ENCODE results near the gene TBX15.

- TF ChIP-seq CTCF (IDR thresholded peaks at IDR 0.05; ENCODE audit: low read depth, low read length, poor library complexity, severe bottlenecking) (no peak), EZH2phosphoT487 (IDR thresholded peaks at IDR 0.05; ENCODE audit: borderline replicate concordance, low read length) (no peak)
These were observed 56.3 kb downstream of the TBX15 start for GRCh38 chr1:118931876-118932275.
